Heart right ventricle (tissue), 16 donors: ENCODE results near the gene ALDH1A2. TPM values are rescaled to one million over a fixed set of nuclear protein-coding genes. Genes with fewer than 3 reads are reported as not detected.
"Not testable (repeated sequence)": the region's sequence is repeated elsewhere in the genome, so short reads cannot be mapped to it uniquely, and the experiment has no call there.

Experiments
- ATAC-seq, 8 donors: fragments of 200-7000 bp; cut with Tn5 transposase; one replicate each; pipeline ENCODE4 v1.9.1; 2020; ENCODE audit warnings: mild to moderate bottlenecking in 8 of 8, moderate library complexity in 8 of 8, moderate number of reproducible peaks in 1 of 8
- DNase-seq, 2 donors: peaks; one replicate each; pipeline ENCODE4 v3.0.0-alpha.2; 2020
- H3K27ac ChIP-seq, 10 donors: fragments of 200-600 bp; sonication (generic) in 2 of 10; one replicate each; pipeline versions ENCODE4 v1.5.0 to v1.8.0; 2020 to 2022; ENCODE audit warnings: mild to moderate bottlenecking in 3 of 10
- H3K27me3 ChIP-seq, 7 donors: fragments of 200-600 bp; one replicate each; pipeline ENCODE4 v1.8.0; 2021 to 2022; ENCODE audit warnings: mild to moderate bottlenecking in 2 of 7
- H3K36me3 ChIP-seq, 9 donors: fragments of 200-600 bp; sonication (generic) in 1 of 9; one replicate each; pipeline versions ENCODE4 v1.5.0 to v1.8.0; 2020 to 2022; ENCODE audit warnings: mild to moderate bottlenecking in 2 of 9
- H3K4me1 ChIP-seq, 9 donors: fragments of 200-600 bp; sonication (generic) in 1 of 9; one replicate each; pipeline versions ENCODE4 v1.5.0 to v1.8.0; 2020 to 2022; ENCODE audit warnings: mild to moderate bottlenecking in 4 of 9
- H3K4me3 ChIP-seq, 10 donors: fragments of 200-600 bp; sonication (generic) in 2 of 10; one replicate each; pipeline versions ENCODE4 v1.5.0 to v1.8.0; 2020 to 2022; ENCODE audit warnings: mild to moderate bottlenecking in 7 of 10, moderate library complexity in 2 of 10
- H3K9me3 ChIP-seq, 11 donors: fragments of 200-600 bp in 10 of 11; sonication (generic) in 2 of 11; one replicate each; pipeline versions ENCODE4 v1.5.0 to v1.8.0; 2013 to 2022; ENCODE audit warnings: mild to moderate bottlenecking in 2 of 11, control low read depth in 1 of 11, moderate library complexity in 1 of 11
- CTCF ChIP-seq, 9 donors: fragments of 200-600 bp; sonication (generic) in 2 of 9; IDR thresholded peaks; one replicate each; pipeline versions ENCODE4 v1.5.0 to v1.8.0; 2021 to 2022; ENCODE audit warnings: antibody characterized with exemption in 9 of 9, mild to moderate bottlenecking in 5 of 9, moderate library complexity in 1 of 9
- WGBS, 2 donors: extraction: QIAGEN DNeasy Blood & Tissue Kit; methylation state at CpG; one replicate each; pipeline ENCODE4 v1.1.7; 2013; ENCODE audit warnings: inconsistent platforms in 1 of 2; 5-methylcytosine and 5-hydroxymethylcytosine counted together
- intact Hi-C, 10 donors: fragments of 100-400 bp; cut with DNase I; formaldehyde crosslinking; loops; one replicate each; pipeline versions ENCODE4 v1.11.1 to v1.14.2; 2022
- polyA plus RNA-seq, 2 donors: library from polyadenylated mRNA; stranded (reverse); fragments of 200-250 nt; gene quantifications; one replicate each; pipeline ENCODE4 v1.2.3, GENCODE V29; 2013
- total RNA-seq, 10 donors: library from RNA; stranded (reverse); fragmentation: NEBNext Ultra II Directional in 3 of 10; extraction: Animal tissue kit (Norgen Biotek cat#: 25700) in 3 of 10; gene quantifications; one replicate each; pipeline versions ENCODE4 v1.2.1 to v1.2.4, GENCODE V29; 2021 to 2023
- donor health status: Arrhythmogenic right ventricular cardiomyopathy.
- donor health status: ischemic (EF 13 %, LVEDD 7.1; RV severe dilation, severe dysfunction).
- donor health status: healthy with polysubstance abuse.
- donor health status: DM: no; HTN: yes; CAD: no.
- donor health status: DM: no; HTN: no; CAD: no.
- donor health status: ischemic (EF 25% LVEDD 6.9; RV normal size, moderate dysfunction).
- donor health status: ischemic (EF 25% LVEDD 5.7; RV mildly dilated, moderate dysfunction).
- donor health status: healthy.
- donor health status: DM: yes; HTN: yes; CAD: no.
- donor health status: Ischemic cardiomyopathy.
- donor health status: ischemic (EF 35%, LVEDD 5.7; RV mildly dilated, moderate dysfunction).
- donor health status: nonischemic (EF 11% LVEDD 7.7; RV severe dilation, severe dysfunction).
- donor health status: DM: yes; HTN: yes; CAD: no.
- donor health status: PGD.
- donor health status: ischemic (EF 29% LVEDD 5.4; RV normal size, mild dysfunction).
- donor health status: nonischemic (EF 23%, LVEDD 6.1; RV moderate dilation, normal function).

ALDH1A2 gene
- total and polyA plus RNA-seq, 12 donors: 2.3 to 21.0 (median 9.8) TPM

DNA sequence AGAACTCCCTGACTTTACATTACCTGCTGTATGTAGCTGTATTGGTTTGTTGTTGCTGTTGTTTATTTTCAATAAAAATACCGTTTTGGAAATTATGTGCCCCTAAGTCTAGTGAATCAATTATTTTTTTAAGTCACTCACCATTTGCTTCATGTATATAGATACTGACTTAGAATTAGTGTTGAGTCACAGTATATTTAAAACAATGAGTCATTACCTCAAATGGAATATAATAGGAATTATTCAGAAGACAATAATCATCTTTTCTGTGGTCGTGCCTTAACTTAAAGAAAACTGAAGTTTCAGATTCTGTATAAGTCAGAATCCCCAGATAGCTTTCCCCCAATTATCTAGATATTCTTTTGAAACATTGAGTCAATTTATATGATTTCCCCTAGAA is 21.0 kb upstream of the ALDH1A2 start:
- Histone ChIP-seq H3K9me3 (peaks cover 0 to 6% (median 0%) of the 10 kb centered on the region in 11 donors), H3K27ac (no peak overlapping the region), H3K27me3 (peaks cover 0 to 6% (median 0%) of the 10 kb centered on the region in 7 donors), H3K4me3 (no peak overlapping the region), H3K4me1 (no peaks in the 10 kb centered on the region), H3K36me3 (no peaks in the 10 kb centered on the region)
- ATAC-seq (no peak), DNase-seq (no peak)
- WGBS, 2 donors: 79 to 84% methylated on average over 2 of the region's 2 CpGs
- intact Hi-C loops: no loop called here
- no peak for TF ChIP-seq CTCF (IDR thresholded peaks at IDR 0.05)

DNA sequence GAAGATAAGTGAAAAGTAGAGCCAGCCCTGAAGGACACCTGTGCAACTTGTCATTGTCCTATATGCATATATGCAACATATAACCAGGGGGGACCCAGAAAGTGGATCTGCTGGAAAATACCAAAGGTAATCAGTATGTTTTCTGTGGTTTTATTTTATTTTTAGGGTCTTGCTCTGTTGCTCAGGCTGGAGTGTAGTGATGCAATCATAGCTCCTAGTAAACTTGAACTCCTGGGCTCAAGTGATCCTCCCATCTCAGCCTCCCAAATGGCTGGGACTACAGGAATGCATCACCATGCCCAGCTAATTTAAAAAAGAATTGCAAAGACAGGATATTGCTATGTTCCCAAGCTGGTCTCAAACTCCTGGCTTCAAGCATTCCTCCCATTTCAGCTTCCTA is 18.0 kb upstream of the ALDH1A2 start:
- Histone ChIP-seq H3K4me1 (no peaks in the 10 kb centered on the region), H3K27ac (no peak overlapping the region), H3K9me3 (no peaks in the 10 kb centered on the region), H3K36me3 (no peaks in the 10 kb centered on the region), H3K27me3 (peaks cover 0 to 2% (median 0%) of the 10 kb centered on the region in 7 donors), H3K4me3 (no peak overlapping the region)
- intact Hi-C loops: loop anchor here in 1 of 10 donors (5.0 kb wide), 1 partner anchor 99 kb away; no protein-coding TSS in a partner anchor
- DNase-seq (no peak), ATAC-seq (no peak)
- TF ChIP-seq CTCF (IDR thresholded peaks at IDR 0.05): no peak

GRCh38 chr15:58081891-58082290 is 16.4 kb upstream of the ALDH1A2 start:
- Histone ChIP-seq H3K9me3 (no peaks in the 10 kb centered on the region), H3K36me3 (no peaks in the 10 kb centered on the region), H3K27me3 (no peaks in the 10 kb centered on the region), H3K27ac (no peak overlapping the region), H3K4me1 (no peaks in the 10 kb centered on the region), H3K4me3 (no peak overlapping the region)
- DNase-seq (no peak), ATAC-seq (no peak)
- TF ChIP-seq CTCF (IDR thresholded peaks at IDR 0.05): no peak
- 97% methylated on average over 4 of the region's 4 CpGs for WGBS, 2 donors
- intact Hi-C loops: loop anchor here in 1 of 10 donors (5.0 kb wide), 1 partner anchor 100 kb away; no protein-coding TSS in a partner anchor

- Histone ChIP-seq H3K9me3 (no peaks in the 10 kb centered on the region), H3K27ac (no peak overlapping the region), H3K27me3 (no peaks in the 10 kb centered on the region), H3K36me3 (no peaks in the 10 kb centered on the region), H3K4me3 (no peak overlapping the region), H3K4me1 (no peaks in the 10 kb centered on the region)
- ATAC-seq (no peak), DNase-seq (no peak)
- no peak for TF ChIP-seq CTCF (IDR thresholded peaks at IDR 0.05)
- 89 to 98% methylated on average over 1 of the region's 1 CpG for WGBS, 2 donors
- intact Hi-C loops: loop anchor here in 1 of 10 donors (5.0 kb wide), 1 partner anchor 101 kb away; no protein-coding TSS in a partner anchor
These were observed 15.9 kb upstream of the ALDH1A2 start for GRCh38 chr15:58081456-58081855.

GRCh38 chr15:58080959-58081358 is 15.4 kb upstream of the ALDH1A2 start:
- H3K27me3 ChIP-seq, H3K4me3 ChIP-seq, DNase-seq, H3K4me1 ChIP-seq, H3K9me3 ChIP-seq, ATAC-seq, H3K36me3 ChIP-seq, H3K27ac ChIP-seq: not testable (repeated sequence)
- WGBS, 2 donors: 94 to 96% methylated on average over 5 of the region's 5 CpGs
- intact Hi-C loops: loop anchor here in 1 of 10 donors (5.0 kb wide), 1 partner anchor 101 kb away; no protein-coding TSS in a partner anchor
